H9 (cell line): ENCODE data around the gene CABLES1. TPM values are rescaled to one million over a fixed set of nuclear protein-coding genes. Genes with fewer than 3 reads are reported as not detected.
A peak's percentile ranks its signal among the peaks of the same experiment; 100 is the strongest.

Experiments
- DNase-seq: peaks from one replicate; pipeline ENCODE4 v3.0.0-alpha.2; 2017
- H2AFZ ChIP-seq: one replicate; pipeline ENCODE4 v1.6.1; 2013; ENCODE audit warnings: mild to moderate bottlenecking, low read length, control low read depth, moderate library complexity
- H2AK5ac ChIP-seq: 2 replicates; pipeline ENCODE4 v1.6.1; 2013; ENCODE audit warnings: low read length, control low read depth, mixed read lengths; ENCODE audit not compliant: insufficient read length
- H2BK120ac ChIP-seq: one replicate; pipeline ENCODE4 v1.6.1; 2013; ENCODE audit warnings: low read depth, mild to moderate bottlenecking, low read length, control low read depth, inconsistent platforms; ENCODE audit not compliant: poor library complexity, severe bottlenecking
- H2BK12ac ChIP-seq: 2 replicates; pipeline ENCODE4 v1.6.1; 2013; ENCODE audit warnings: low read length, control low read depth, mixed read lengths, low read depth; ENCODE audit not compliant: insufficient read length
- H2BK15ac ChIP-seq: 2 replicates; pipeline ENCODE4 v1.6.1; 2013; ENCODE audit warnings: low read depth, low read length, control low read depth
- H2BK20ac ChIP-seq: one replicate; pipeline ENCODE4 v1.6.1; 2013; ENCODE audit warnings: low read depth, mild to moderate bottlenecking, low read length, control low read depth, inconsistent platforms; ENCODE audit not compliant: poor library complexity, severe bottlenecking
- H2BK5ac ChIP-seq: 2 replicates; pipeline ENCODE4 v1.6.1; 2013; ENCODE audit warnings: low read length, control low read depth, mixed read lengths; ENCODE audit not compliant: insufficient read length
- H3K14ac ChIP-seq: 2 replicates; pipeline ENCODE4 v1.6.1; 2013; ENCODE audit warnings: low read length, control low read depth; ENCODE audit not compliant: insufficient read depth
- H3K18ac ChIP-seq: 2 replicates; pipeline ENCODE4 v1.6.1; 2013; ENCODE audit warnings: low read depth, mild to moderate bottlenecking, mixed read lengths, low read length, control low read depth; ENCODE audit not compliant: insufficient read length
- H3K23ac ChIP-seq: 2 replicates; pipeline ENCODE4 v1.6.1; 2013; ENCODE audit warnings: low read length, control low read depth, mixed read lengths, low read depth; ENCODE audit not compliant: insufficient read length
- H3K23me2 ChIP-seq: 2 replicates; pipeline ENCODE4 v1.6.1; 2013; ENCODE audit warnings: low read depth, mild to moderate bottlenecking, mixed read lengths, low read length, control low read depth; ENCODE audit not compliant: insufficient read length, poor library complexity, severe bottlenecking
- H3K27ac ChIP-seq: 2 replicates; pipeline ENCODE4 v1.5.1; 2013; ENCODE audit warnings: low read length, control low read depth, mixed read lengths, low read depth; ENCODE audit not compliant: insufficient read length
- H3K27me3 ChIP-seq: 2 replicates; pipeline ENCODE4 v1.6.1; 2013; ENCODE audit warnings: low read length, control low read depth, inconsistent platforms; ENCODE audit not compliant: insufficient read depth
- H3K4ac ChIP-seq: 2 replicates; pipeline ENCODE4 v1.6.1; 2013; ENCODE audit warnings: low read depth, mild to moderate bottlenecking, control low read depth, inconsistent platforms, low read length, moderate library complexity
- H3K4me1 ChIP-seq: 2 replicates; pipeline ENCODE4 v1.6.1; 2013; ENCODE audit warnings: low read length, control low read depth, inconsistent platforms; ENCODE audit not compliant: insufficient read depth
- H3K4me2 ChIP-seq: 2 replicates; pipeline ENCODE4 v1.6.1; 2013; ENCODE audit warnings: low read length, control low read depth, mixed read lengths; ENCODE audit not compliant: insufficient read length, insufficient read depth
- H3K56ac ChIP-seq: 2 replicates; pipeline ENCODE4 v1.6.1; 2013; ENCODE audit warnings: low read depth, mild to moderate bottlenecking, mixed read lengths, low read length, control low read depth; ENCODE audit not compliant: insufficient read length
- H3K79me1 ChIP-seq: 2 replicates; pipeline ENCODE4 v1.6.1; 2013; ENCODE audit warnings: low read depth, mild to moderate bottlenecking, moderate library complexity, low read length, control low read depth, inconsistent platforms; ENCODE audit not compliant: insufficient read depth, poor library complexity, severe bottlenecking
- H3K79me2 ChIP-seq: 2 replicates; pipeline ENCODE4 v1.6.1; 2013; ENCODE audit warnings: low read length, control low read depth, inconsistent platforms; ENCODE audit not compliant: insufficient read depth
- H3K9ac ChIP-seq: 2 replicates; pipeline ENCODE4 v1.6.1; 2013; ENCODE audit warnings: low read length, control low read depth, mixed read lengths; ENCODE audit not compliant: insufficient read length; ENCODE audit errors: extremely low read depth
- H3K9me3 ChIP-seq: one replicate; pipeline ENCODE4 v1.6.1; 2013; ENCODE audit warnings: low read depth, low read length, inconsistent platforms; ENCODE audit not compliant: control insufficient read depth
- H3T11ph ChIP-seq: one replicate; pipeline ENCODE4 v1.6.1; 2013; ENCODE audit warnings: mild to moderate bottlenecking, low read length, control low read depth, inconsistent platforms
- H4K20me1 ChIP-seq: one replicate; pipeline ENCODE4 v1.6.1; 2013; ENCODE audit not compliant: control insufficient read depth, insufficient read length, insufficient read depth
- H4K5ac ChIP-seq: 2 replicates; pipeline ENCODE4 v1.6.1; 2013; ENCODE audit warnings: low read depth, mild to moderate bottlenecking, mixed read lengths, low read length, control low read depth; ENCODE audit not compliant: insufficient read length
- H4K8ac ChIP-seq: replicated peaks from 2 replicates; pipeline ENCODE4 v1.6.1; 2013; ENCODE audit warnings: low read length, control low read depth, mixed read lengths, low read depth; ENCODE audit not compliant: insufficient read length
- H4K91ac ChIP-seq: 2 replicates; pipeline ENCODE4 v1.6.1; 2013; ENCODE audit warnings: low read depth, mild to moderate bottlenecking, moderate library complexity, mixed read lengths, low read length, control low read depth; ENCODE audit not compliant: insufficient read length
- H3K27ac Mint-ChIP-seq, 3 experiments: 2 replicates in 2 of 3; 3 replicates in 1 of 3; pipeline ENCODE4 v1.8.0; 2020 to 2021; ENCODE audit warnings: mixed read lengths in 3 of 3, mild to moderate bottlenecking in 1 of 3, moderate library complexity in 1 of 3
- H3K27me3 Mint-ChIP-seq: 2 replicates; pipeline ENCODE4 v1.8.0; 2021; ENCODE audit warnings: low read depth, mild to moderate bottlenecking, moderate library complexity, mixed read lengths
- H3K36me3 Mint-ChIP-seq, 3 experiments: 2 replicates in 2 of 3; 3 replicates in 1 of 3; pipeline ENCODE4 v1.8.0; 2020 to 2021; ENCODE audit warnings: low read depth in 3 of 3, mixed read lengths in 3 of 3; ENCODE audit not compliant: insufficient read depth in 1 of 3
- H3K4me1 Mint-ChIP-seq, 2 experiments: 2 replicates each; pipeline ENCODE4 v1.8.0; 2020; ENCODE audit warnings: mixed read lengths in 2 of 2
- H3K4me3 Mint-ChIP-seq, 2 experiments: 2 replicates in 1 of 2; 3 replicates in 1 of 2; pipeline ENCODE4 v1.8.0; 2020 to 2021; ENCODE audit warnings: mild to moderate bottlenecking in 2 of 2, mixed read lengths in 2 of 2, moderate library complexity in 1 of 2
- H3K9me3 Mint-ChIP-seq, 2 experiments: 2 replicates in 1 of 2; 3 replicates in 1 of 2; pipeline ENCODE4 v1.8.0; 2020; ENCODE audit warnings: mild to moderate bottlenecking in 2 of 2, mixed read lengths in 2 of 2, moderate library complexity in 1 of 2
- WGBS: extraction: QIAGEN DNeasy Blood & Tissue Kit; methylation state at CpG from one replicate; pipeline ENCODE4 v1.1.7; 2013; ENCODE audit warnings: missing lambda C conversion rate, low lambda C conversion rate, mixed read lengths; ENCODE audit not compliant: insufficient read length; ENCODE audit errors: extremely low coverage; 5-methylcytosine and 5-hydroxymethylcytosine counted together
- total RNA-seq: library from RNA; stranded (reverse); gene quantifications from 2 replicates; pipeline ENCODE4 v1.2.1, GENCODE V29; 2021
- TF ChIP-seq, protein P1 (sequence below): fragments of 200-600 bp; sonication (generic); conservative IDR thresholded peaks from 3 replicates; pipeline ENCODE4 v1.8.0; 2021; ENCODE audit warnings: antibody characterized with exemption, mild to moderate bottlenecking

The CABLES1 gene
- total RNA-seq, 1 experiment from 2014 or later: 27.1 TPM

DNA sequence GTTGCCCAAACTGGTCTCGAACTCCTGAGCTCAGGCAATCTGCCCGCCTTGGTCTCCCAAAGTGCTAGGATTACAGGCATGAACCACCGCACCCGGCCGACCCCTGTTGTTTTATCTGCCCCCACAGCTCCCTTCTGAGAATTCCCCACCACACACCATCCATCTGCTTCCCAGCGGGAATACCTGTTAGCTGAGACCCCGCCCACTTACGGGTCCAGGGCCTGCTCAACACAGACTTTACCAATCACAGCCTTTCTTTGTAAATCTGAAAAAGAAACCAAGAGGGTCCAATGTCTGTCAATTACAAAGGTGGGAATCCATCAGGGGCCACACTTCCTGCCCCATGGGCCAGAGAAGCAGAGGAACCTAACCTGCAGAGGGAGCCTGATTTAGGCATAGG lies 14.2 kb upstream of the CABLES1 start:
- no peak overlapping the region for H3K9ac ChIP-seq
- H3K9me3 ChIP-seq: no peaks in the 10 kb centered on the region
- H3K79me2 ChIP-seq: no peaks in the 10 kb centered on the region
- H2BK15ac ChIP-seq: no peak overlapping the region
- H3K27ac ChIP-seq: no peak overlapping the region
- H3K4me1 ChIP-seq: no peaks in the 10 kb centered on the region
- Mint-ChIP-seq H3K4me3 (no peak overlapping the region), H3K27me3 (peaks cover 6% of the 10 kb centered on the region), H3K27ac (no peak overlapping the region), H3K9me3 (no peaks in the 10 kb centered on the region), H3K36me3 (no peaks in the 10 kb centered on the region), H3K4me1 (peaks cover 16 to 22% of the 10 kb centered on the region in 2 experiments)
- H2BK12ac ChIP-seq: no peak overlapping the region
- TF ChIP-seq, protein P1, sequence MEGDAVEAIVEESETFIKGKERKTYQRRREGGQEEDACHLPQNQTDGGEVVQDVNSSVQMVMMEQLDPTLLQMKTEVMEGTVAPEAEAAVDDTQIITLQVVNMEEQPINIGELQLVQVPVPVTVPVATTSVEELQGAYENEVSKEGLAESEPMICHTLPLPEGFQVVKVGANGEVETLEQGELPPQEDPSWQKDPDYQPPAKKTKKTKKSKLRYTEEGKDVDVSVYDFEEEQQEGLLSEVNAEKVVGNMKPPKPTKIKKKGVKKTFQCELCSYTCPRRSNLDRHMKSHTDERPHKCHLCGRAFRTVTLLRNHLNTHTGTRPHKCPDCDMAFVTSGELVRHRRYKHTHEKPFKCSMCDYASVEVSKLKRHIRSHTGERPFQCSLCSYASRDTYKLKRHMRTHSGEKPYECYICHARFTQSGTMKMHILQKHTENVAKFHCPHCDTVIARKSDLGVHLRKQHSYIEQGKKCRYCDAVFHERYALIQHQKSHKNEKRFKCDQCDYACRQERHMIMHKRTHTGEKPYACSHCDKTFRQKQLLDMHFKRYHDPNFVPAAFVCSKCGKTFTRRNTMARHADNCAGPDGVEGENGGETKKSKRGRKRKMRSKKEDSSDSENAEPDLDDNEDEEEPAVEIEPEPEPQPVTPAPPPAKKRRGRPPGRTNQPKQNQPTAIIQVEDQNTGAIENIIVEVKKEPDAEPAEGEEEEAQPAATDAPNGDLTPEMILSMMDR: no peak
- no peak overlapping the region for H3T11ph ChIP-seq
- H2AK5ac ChIP-seq: no peak overlapping the region
- no peaks in the 10 kb centered on the region for H3K79me1 ChIP-seq
- H3K23me2 ChIP-seq: no peaks in the 10 kb centered on the region
- no peak overlapping the region for H4K5ac ChIP-seq
- no peaks in the 10 kb centered on the region for H3K27me3 ChIP-seq
- H3K23ac ChIP-seq: no peak overlapping the region
- no peak overlapping the region for H3K56ac ChIP-seq
- no peak overlapping the region for H2BK120ac ChIP-seq
- H4K91ac ChIP-seq: no peak overlapping the region
- no peak overlapping the region for H3K4ac ChIP-seq
- no peak overlapping the region for H4K8ac ChIP-seq
- H2BK20ac ChIP-seq: no peak overlapping the region
- no peak overlapping the region; the same call in 1 of the 2 replicates for H3K14ac ChIP-seq
- no peaks in the 10 kb centered on the region for H4K20me1 ChIP-seq
- no peak overlapping the region for H3K4me2 ChIP-seq
- no peak overlapping the region for H2BK5ac ChIP-seq
- no peak overlapping the region for H3K18ac ChIP-seq
- WGBS: no CpG with 5 or more reads among the region's 8 CpGs
- no peak overlapping the region for H2AFZ ChIP-seq
- DNase-seq: peak; percentile 49
